Femur (tissue), 1 donor: ENCODE results near the gene ME1.
A peak's percentile ranks its signal among the peaks of the same experiment; 100 is the strongest.
"Not testable (repeated sequence)": the region's sequence is repeated elsewhere in the genome, so short reads cannot be mapped to it uniquely, and the experiment has no call there.

Source experiments
- DNase-seq: peaks from one replicate; pipeline ENCODE4 v3.0.0-alpha.2; 2017

ME1 gene

DNA sequence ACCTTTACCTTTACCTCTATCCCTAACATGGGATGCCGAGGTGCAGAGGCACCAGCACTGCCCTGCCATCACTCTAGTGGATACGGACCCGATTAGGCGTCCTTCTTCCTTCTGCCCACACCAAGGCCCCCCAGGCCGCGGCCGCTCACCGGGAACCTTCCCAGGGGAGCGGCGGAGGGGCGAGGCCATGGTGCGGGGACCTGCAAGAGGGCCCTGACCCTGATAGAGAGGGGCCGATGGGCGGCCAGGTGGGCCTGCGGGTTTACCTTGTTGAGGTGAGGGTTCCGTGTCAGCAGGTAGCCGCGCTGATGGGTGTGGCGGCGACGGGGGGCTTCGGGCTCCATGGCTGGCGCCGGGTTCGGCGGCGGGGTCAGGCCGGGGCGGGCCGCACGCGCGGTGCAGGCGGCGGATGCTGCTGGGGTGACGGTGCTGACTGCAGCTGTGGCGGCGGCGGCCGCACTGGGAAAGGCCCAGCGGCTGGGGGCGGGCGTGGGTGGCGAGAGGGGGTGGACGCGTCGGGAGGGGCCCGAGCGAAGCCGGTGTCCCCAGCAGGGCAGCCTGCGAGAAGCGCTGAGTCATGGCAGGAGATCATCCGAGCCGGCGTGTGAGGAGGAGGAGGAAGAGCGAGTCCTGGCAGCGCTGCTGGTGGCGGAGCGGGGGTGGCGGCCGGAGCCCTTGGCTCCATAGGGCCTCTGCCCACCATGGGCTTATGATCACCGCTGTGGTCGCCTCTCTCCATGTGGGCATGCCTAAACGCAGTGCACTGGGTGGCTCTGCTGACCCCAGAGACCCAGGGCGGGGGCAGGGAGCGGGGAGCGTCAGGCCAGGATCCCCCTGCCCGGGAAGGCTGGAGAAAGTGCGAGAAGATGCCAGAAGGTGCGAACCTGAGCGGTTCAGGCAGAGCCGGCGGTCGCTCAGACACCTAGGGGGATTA is at the start of gene ME1:
ME1 (minus strand) TSS at position 441 of the 934 bp plus-strand sequence; CDS start at position 344, 97 bp downstream.
- DNase-seq: peak; percentile 82

DNA sequence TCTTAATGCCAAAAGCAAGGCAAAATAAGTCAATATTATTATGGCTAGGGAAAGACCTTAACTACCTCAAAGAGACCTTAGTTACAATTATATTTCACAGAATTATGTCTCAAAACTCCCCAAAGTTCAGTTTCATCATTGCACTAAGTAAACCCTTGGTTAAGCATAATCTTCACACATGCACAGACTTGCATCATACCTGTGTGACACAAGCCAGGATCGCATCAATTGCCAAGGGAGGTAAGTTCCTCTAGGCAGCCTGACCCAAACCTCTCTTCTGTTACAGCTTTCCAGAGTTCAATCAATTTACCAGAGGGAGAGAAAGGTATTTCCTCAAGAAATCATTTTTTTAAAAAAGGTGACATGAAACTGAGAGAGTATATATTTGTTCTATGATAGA is 49.6 kb upstream of the ME1 start:
- DNase-seq: no peak

DNA sequence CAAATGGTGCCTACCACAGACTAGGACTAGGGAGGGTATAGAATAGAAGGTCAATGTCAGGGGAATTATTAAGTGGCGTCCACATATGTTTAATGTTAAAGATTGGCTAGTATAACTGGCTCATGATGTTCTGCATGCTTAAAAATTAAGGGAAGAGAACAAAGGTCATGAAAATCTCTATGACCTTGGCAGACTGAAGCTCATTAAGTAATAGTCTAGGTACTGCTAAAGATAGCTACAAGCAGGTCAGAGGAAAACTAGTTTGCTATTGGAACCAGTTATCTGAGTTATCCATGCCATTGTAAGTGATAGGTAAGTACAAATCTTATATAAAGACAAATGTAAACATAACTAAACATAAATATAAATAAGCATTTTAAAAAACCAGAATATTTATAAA is 48.5 kb upstream of the ME1 start:
- DNase-seq: no peak

DNA sequence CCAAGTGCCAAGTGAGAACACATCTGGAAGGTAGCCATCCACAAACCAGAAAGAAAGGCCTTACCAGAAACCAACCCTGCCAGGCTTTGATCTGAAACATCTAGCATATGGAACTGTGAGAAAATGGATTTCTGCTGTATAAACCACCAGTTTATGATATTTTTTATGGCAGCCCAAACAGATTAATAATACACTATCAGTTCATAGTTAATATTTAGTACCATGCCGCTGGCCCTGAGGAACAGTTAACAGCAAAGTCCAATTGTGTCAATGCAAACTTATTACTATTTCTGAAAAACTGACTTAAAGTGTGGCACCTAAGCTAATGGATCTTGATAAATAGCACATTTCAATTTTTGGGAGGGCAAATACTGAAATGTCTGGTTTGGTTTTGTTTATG is 46.1 kb upstream of the ME1 start:
- no peak for DNase-seq

DNA sequence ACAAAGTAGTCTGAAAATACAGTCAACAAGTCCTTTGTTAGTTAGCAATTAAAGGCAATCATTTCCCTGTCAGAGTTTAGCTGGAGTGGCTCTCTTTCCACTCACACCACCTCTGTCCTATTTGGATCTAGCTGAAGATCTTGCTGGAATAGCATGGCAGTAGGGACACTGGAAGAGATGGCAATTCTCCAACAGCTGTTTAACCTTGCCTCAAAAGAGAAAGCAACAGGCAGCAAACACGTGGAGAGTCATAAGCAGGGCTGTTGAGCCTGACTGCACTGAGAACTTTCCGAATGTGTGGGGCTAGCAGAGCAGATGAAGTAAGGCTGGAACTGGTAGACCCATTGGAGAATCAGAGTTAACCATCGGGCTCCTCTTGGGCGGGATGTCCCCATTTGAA is 43.5 kb upstream of the ME1 start:
- DNase-seq: no peak

DNA sequence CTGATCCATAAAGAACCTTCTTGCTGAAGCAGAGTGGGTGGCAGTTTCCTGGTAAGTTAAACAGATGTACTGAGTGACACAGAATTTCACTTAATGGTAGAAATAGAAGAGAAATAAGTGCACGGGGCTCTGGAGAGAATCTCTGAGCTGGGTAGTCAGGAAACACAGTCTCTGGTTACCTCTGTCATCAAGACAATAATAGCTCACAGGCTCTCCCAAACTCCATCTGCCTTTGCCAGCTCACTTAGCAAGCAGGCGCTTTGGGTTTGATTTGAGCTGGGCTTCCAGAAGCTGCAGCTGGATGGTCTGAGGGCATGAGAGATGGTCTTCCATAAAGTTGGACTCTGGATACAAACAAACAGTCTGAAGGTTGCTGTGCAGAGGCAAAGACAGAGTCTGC is 41.9 kb upstream of the ME1 start:
- no peak for DNase-seq

DNA sequence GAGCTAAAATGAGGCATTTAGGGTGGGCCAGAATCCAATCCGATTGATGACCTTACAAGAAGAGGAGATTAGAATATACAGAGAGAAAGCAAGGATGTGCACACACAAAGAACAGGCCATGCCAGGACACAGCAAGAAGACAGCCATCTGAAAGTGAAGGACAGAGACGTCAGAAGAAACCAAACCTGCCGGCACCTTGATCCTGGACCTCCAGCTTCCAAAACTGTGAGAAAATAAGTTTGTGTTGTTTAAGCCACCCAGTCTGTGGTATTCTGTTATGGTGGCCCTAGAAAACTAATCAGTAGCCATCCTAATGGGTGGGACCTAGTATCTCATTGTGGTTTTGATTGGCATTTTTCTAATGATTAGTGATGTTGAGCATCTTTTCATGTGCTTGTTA is 39.7 kb upstream of the ME1 start:
- no peak for DNase-seq

DNA sequence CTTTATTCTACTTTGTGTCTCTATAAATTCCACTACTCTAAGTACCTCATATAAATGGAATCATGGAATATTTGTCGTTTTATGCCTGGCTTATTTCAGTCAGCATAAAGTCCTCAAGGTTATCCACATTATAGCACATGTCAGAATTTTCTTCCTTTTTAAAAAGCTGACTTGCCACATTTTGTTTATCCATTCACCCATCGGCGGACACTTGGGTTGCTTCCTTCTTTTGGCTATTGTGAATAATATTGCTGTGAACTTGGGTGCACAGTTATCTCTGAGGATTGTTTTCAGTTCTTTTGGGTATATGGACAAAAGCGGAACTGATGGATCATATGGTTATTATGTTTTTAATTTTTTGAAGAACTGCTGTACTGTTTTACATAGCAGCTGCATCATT is 39.1 kb upstream of the ME1 start:
- DNase-seq: no peak

DNA sequence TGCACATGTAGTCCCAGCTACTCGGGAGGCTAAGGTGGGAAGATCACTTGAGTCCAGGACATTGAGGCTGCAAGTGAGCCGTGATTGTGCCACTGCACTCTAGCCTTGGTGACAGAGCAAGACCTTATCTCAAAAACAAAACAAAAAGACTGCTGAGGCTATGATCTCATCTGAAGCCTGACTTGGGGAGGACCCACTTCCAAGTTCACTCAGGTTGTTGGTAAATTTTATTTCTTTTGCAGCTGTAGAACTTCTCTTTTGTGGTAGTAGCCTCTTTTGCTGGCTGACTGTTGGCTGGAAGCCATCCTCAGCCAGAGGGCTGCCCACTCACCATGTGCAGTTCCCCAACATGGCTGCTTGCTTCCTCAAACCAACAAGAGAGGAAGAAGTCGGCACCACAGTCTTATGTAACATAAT is 36.8 kb upstream of the ME1 start:
- DNase-seq: peak; percentile 22

DNA sequence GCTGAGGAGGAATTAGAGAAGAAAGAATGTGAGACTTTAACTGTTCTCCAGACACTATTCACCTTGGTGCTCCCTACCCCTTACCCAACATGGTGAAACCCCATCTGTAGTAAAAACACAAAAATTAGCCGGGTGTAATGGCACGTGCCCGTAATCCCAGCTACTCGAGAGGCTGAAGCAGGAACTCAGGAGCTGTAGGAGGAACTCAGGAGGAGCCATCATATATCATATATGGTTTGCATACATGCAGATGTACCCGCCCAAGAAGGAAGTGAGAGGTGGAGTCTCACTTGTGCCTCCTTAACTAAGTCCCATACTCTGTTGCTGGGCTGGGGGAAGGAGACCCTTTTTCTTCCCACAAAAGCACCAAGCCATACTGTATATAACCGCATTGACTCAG is 35.5 kb upstream of the ME1 start:
- DNase-seq: no peak

DNA sequence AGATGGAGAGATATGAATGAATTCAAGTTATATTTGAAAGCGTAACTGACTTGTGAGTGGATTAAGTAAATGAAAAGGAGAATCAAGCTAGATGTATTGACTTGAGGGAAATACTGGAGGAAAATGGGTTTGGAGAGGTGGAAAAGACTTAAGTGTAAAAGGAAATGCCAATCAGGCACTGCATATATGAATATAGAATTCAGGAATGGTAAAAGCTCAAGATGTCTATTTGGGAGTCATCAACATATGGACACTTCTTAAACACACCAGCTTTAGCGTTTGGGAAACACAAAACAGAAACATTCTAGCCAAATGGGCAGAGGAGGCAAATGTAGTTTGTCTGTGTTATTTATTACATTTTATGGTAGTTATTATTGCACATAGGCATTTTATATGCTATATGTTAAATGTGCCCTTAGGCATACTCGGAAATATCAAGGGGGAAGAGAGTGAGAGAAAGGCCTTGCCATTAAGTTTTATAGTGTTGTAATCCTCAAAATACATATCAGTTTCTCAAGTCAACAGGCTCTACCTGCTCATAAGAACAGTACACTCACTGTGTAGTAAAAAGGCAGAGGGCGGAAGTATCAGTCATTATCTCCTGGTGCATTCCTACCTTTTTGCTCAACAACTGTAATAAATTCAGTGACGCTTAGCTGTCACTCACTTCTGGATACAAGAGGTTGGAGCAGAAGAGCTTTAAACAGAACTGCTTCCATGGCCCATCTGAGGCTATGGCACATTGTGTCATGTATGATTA is 33.7 kb upstream of the ME1 start:
- DNase-seq: no peak

DNA sequence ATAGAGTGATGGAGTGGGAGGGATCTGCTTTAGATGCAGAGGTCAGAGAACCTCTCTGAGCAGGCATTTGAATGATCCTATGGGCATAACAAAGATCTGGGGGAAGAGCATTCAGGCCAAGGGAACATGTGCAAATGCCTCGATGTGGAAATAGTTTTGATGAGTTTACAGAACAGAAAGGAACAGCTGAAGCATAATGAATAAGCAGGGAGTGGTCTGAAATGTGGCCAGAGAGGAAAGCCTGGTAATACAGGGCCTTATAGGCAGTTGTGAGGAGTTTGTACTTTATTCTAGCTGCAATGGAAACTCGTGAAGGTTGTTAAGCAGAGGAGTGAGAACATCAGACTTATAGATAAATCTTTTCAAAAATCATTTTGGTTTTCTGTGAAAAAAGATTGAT is 33.0 kb upstream of the ME1 start:
- no peak for DNase-seq

DNA sequence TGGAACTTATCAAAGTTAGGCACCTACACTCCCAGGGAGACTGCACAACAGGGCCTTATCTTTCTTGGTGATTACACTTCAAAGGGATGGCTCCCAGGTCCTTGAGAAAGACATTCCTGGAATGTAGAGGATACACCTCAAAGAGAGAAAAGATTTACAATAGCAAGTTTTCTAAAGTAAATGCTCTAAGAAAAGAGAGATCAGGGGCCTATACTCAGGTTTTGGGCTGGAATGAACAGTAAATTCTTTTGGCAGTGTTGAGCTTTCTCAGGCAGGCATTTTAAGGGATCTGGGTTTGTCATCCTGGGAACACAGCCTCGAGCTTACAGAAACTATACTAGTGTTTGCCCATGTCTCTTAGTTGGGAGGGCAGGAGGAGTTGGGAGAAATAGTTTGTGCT is 31.7 kb upstream of the ME1 start:
- no peak for DNase-seq

DNA sequence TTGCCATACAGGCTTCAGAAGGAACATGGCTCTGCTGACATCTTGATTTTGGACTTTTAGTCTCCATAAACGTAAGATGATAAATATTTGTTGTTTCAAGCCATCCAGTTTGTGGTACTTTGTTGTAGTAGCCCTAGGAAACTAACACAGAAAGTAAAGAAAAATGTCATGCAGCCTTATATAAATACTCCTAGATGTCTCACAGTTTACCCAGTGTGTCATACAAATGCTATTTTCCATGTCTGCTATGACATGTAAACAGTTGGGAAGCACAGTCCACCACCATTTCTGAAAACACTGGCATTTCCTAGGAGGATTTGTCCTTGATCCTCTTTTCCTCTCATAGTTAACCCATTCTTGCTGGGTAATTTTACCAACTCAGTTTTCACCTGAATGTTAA is 30.6 kb upstream of the ME1 start:
- DNase-seq: no peak

DNA sequence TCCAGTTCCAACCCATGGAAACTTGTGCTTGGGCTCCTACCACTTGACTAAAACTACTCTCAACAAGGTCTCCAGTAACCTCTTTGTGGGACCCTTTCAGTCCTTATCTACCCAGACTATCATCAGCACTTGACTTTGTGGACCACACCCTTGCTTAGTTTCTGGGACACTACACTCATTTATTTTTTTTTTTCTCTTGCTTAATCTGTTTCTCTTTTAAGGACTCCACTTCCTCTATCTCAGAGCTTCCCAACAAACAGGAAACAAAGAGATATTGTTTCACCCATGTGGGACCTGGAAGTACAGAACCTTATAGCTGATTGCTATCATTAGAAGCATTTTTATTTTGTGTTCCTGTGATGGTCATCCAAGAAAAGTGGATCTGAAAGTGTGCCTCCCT is 28.8 kb upstream of the ME1 start:
- no peak for DNase-seq

DNA sequence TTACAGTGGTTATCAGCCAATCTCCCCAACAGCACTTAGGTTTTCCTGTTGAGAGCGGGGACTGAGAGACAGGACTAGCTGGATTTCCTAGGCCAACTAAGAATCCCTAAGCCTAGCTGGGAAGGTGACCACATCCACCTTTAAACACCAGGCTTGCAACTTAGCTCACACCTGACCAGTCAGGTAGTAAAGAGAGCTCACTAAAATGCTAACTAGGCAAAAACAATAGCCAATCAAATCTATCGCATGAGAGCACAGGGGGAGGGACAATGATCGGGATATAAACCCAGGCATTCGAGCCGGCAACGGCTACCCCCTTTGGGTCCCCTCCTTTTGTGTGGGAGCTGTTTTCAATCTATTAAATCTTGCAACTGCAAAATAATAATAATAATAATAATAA is 19.2 kb upstream of the ME1 start:
- DNase-seq: not testable (repeated sequence)

DNA sequence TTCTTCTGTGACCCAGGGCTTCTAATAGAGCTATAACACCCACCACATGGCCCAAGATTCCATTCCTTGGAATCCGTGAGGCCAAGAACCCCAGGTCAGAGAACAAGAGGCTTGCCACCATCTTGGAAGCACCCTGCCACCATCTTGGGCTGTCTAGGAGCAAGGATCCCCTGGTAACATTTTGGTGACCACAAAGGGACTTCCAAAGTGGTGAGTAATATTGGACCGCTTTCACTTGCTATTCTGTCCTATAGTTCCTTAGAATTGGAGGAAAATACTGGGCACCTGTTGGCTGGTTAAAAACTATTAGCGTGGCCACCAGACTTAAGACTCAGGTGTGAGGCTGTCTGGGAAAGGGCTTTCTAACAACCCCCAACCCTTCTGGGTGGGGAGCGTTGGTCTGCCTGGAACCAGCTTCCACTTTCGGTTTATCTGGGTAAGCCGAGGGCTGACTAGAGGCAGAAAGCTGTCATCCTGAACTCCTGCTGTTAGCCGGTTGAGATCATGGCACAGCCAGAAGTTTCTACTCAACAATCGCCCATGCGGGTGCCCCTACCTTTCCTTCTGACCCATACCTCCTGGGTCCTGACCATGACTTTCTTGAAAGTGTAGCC is 13.3 kb upstream of the ME1 start:
- not testable (repeated sequence) for DNase-seq

DNA sequence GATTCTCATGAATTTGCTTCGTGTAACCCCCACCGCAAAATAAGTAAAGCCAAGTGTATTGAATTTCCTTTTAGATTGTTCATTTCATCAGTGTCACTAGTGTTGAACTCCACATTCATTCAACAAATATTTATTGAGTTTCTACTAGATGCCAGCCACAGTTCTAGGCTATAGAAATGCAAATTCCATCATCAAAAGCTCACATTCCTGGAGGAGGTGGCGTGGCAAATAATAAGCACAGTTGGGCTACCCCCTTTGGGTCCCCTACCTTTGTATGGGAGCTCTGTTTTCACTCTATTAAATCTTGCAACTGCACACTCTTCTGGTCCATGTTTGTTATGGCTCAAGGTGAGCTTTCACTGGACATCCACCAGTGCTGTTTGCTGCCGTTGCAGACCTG is 12.7 kb upstream of the ME1 start:
- no peak for DNase-seq

DNA sequence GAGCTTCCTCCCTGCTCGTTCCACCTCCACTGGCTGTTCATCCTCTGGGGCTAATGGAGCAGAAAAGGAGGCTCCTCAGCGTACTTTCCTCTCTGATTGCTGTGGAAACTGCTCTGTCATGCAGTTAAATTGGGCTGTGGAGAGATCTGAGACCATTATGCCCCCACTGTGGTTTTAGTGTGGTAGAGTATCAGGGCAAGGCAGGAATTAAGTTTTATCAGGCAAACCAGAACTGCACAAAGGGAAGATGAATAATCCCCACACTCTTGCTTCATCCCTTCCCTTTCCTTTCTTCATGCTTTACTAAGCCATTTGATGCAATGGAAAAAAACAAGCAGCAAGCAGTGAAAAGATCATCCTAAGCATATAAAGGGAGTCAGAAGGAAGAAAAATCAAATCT is 11.9 kb upstream of the ME1 start:
- DNase-seq: no peak

DNA sequence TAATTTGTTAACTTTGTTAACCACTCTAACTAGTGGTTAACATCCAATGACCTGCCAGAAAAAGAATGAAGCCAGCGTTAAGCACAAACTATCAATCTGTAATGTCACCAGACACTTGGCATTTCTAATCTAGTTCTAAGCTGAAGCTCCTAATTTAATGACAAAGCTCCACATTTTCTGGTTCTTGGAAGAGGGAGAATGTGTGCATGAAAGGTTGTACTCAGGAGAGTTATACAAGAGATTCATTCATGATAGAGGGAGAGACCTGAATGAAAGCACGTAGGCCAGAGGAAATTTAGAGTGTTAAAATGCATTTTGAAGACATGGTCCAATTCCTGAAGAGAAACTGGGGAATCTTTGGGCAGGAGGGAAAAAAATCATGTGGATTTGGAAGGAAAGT is 8.3 kb upstream of the ME1 start:
- no peak for DNase-seq

DNA sequence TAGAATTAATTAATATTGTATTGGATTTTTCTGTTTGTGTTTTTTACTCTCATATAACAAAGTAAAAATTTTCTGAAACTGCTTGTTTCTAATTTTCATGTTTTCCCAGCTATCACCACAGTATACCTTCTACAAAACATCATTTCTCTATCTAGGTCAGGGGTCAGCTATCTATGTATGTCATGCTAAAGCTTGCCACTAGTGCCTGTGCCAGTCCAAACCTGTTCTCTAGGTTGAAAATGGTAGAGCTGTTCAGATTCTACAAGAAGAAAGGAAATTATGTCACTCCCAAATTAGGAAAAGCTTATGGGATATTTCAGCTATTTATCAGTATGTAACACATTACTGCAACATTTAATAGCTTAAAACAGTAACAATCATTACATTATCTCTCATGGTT is 5.8 kb upstream of the ME1 start:
- no peak for DNase-seq

DNA sequence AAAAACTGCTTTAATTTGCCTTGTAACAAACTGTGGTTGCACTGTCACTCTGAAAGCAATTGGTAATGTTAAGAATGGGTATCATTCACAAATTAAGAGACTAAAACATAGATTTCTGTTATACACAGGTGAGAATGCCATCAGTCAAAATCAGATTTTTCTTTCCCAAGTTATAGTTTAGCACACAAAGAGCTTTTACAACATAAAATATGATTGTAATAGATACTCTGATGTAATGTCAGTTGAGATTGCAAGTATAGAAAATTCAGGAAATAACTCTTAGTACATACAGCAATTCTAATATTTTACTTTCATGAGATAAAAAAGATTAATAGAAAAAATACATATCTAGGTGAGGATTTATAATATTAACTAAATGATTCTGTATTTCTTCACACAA is 2.3 kb upstream of the ME1 start:
- DNase-seq: no peak

DNA sequence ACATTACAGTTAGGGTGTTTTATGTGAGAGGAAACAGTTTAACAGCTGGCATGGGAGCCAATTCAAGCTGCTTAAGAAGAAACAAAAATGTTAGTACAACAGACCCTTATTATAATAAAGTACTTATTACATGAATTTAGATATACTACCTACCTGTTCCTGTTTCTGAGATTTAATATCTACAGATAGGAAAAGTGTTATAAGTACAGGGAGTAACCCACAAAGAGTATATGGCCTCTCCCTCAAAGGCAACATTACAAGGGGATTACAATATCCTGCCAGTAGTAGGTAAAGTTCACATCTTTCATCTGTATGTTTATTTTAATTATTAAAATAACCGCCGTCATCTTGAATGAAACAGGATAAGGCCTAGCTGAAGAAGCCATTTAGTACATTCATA is 1.8 kb upstream of the ME1 start:
- DNase-seq: no peak
